Esophagus muscularis mucosa (tissue), 3 donors: Measurements from ENCODE around the gene PPFIA4.

Experiments used
- CTCF ChIP-seq, 3 experiments: fragments of 200-600 bp in 2 of 3; fragments of 450-650 bp in 1 of 3; sonication (generic) in 2 of 3; IDR thresholded peaks; one replicate each; pipeline ENCODE4 v1.5.1; 2017 to 2019; ENCODE audit warnings: antibody characterized with exemption in 3 of 3, mild to moderate bottlenecking in 2 of 3, moderate library complexity in 1 of 3
- POLR2A ChIP-seq: fragments of 450-650 bp; IDR thresholded peaks from one replicate; pipeline ENCODE4 v1.6.1; 2017; ENCODE audit warnings: antibody characterized with exemption, moderate library complexity, mild to moderate bottlenecking, low read depth
- POLR2AphosphoS5 ChIP-seq, 2 donors: sonication (generic); formaldehyde crosslinking; IDR thresholded peaks; one replicate each; pipeline ENCODE4 v1.6.1; 2017; ENCODE audit warnings: antibody characterized with exemption in 2 of 2

DNA sequence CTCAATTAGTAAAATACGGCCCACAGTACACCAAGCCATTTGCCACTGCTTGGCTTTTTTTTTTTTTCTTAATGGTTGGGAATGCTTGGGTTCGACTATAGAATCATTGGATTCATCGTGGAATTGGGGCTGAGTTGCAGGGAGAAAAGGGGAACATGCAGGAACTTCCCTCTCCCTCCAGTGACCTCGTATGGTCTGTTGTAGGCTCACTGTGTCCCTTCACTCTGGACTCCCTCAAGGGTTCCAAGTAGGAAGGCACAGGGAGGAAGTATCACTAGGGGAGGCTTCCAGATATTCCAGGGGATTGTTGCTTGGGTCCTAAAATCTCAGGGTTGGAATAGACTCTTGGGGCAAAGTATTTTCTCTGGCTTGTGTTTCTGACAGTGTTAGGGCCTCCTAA is 24.5 kb downstream of the PPFIA4 start:
- TF ChIP-seq CTCF (IDR thresholded peaks at IDR 0.05), result no peak
- no peak for TF ChIP-seq POLR2A
- no peak for TF ChIP-seq POLR2AphosphoS5 (IDR thresholded peaks at IDR 0.05)
